Left ventricle myocardium inferior (tissue), 1 donor: ENCODE results near the gene ARL3. TPM values are rescaled to one million over a fixed set of nuclear protein-coding genes. Genes with fewer than 3 reads are reported as not detected.

Experiments used
- DNase-seq: peaks from one replicate; pipeline ENCODE4 v3.0.0-alpha.2; 2020
- H3K27ac ChIP-seq: fragments of 200-600 bp; replicated peaks from 2 replicates; pipeline ENCODE4 v1.8.0; 2021
- H3K27me3 ChIP-seq: fragments of 200-600 bp; 2 replicates; pipeline ENCODE4 v1.8.0; 2021; ENCODE audit warnings: low read depth
- H3K36me3 ChIP-seq: fragments of 200-600 bp; 2 replicates; pipeline ENCODE4 v1.8.0; 2021
- H3K4me1 ChIP-seq: fragments of 200-600 bp; 2 replicates; pipeline ENCODE4 v1.8.0; 2021
- H3K4me3 ChIP-seq: fragments of 200-600 bp; 2 replicates; pipeline ENCODE4 v1.8.0; 2021; ENCODE audit warnings: mild to moderate bottlenecking, moderate library complexity
- H3K9me3 ChIP-seq: fragments of 200-600 bp; replicated peaks from 2 replicates; pipeline ENCODE4 v1.8.0; 2021
- intact Hi-C: fragments of 100-400 bp; cut with micrococcal nuclease; formaldehyde crosslinking; loops from one replicate; pipeline ENCODE4 v1.11.0; 2022
- total RNA-seq: library from RNA; stranded (reverse); fragmentation: NEBNext Ultra II Directional; extraction: Animal tissue kit (Norgen Biotek cat#: 25700); gene quantifications from one replicate; pipeline ENCODE4 v1.2.1, GENCODE V29; 2021
- TF ChIP-seq, protein P1 (sequence below): fragments of 200-600 bp; IDR thresholded peaks from 2 replicates; pipeline ENCODE4 v1.8.0; 2021; ENCODE audit warnings: antibody characterized with exemption, mild to moderate bottlenecking, borderline replicate concordance
- donor health status: DM: no; HTN: yes; CAD: no; lungs with severe emphysema.

The ARL3 gene
- total RNA-seq, 1 donor from 2014 or later: 13.4 TPM

DNA sequence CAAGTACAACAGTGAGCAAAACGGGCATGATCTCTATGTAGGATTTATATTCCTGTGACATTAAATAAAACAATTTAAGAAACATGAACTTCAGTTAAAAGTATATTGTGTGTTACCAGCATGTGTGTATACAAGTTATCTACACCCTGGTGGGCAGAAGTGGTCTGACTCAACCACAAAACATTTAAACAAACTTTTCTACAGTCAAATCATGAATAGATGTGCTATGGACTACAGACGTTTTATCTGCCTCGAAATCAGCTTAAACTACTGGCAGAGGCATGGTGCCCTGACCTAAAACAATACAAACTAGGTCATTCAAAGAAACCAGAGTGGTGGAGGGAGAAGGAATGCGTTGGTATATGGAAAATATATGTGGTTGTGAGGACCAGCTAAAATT, 3.6 kb downstream of the ARL3 start:
- Histone ChIP-seq H3K4me3 (no peak overlapping the region), H3K36me3 (no peaks in the 10 kb centered on the region), H3K4me1 (peaks cover 40% of the 10 kb centered on the region), H3K27ac (no peak overlapping the region), H3K9me3 (no peaks in the 10 kb centered on the region), H3K27me3 (no peaks in the 10 kb centered on the region)
- no peak for DNase-seq
- intact Hi-C loops: no loop called here
- TF ChIP-seq, protein P1, sequence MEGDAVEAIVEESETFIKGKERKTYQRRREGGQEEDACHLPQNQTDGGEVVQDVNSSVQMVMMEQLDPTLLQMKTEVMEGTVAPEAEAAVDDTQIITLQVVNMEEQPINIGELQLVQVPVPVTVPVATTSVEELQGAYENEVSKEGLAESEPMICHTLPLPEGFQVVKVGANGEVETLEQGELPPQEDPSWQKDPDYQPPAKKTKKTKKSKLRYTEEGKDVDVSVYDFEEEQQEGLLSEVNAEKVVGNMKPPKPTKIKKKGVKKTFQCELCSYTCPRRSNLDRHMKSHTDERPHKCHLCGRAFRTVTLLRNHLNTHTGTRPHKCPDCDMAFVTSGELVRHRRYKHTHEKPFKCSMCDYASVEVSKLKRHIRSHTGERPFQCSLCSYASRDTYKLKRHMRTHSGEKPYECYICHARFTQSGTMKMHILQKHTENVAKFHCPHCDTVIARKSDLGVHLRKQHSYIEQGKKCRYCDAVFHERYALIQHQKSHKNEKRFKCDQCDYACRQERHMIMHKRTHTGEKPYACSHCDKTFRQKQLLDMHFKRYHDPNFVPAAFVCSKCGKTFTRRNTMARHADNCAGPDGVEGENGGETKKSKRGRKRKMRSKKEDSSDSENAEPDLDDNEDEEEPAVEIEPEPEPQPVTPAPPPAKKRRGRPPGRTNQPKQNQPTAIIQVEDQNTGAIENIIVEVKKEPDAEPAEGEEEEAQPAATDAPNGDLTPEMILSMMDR: no peak

DNA sequence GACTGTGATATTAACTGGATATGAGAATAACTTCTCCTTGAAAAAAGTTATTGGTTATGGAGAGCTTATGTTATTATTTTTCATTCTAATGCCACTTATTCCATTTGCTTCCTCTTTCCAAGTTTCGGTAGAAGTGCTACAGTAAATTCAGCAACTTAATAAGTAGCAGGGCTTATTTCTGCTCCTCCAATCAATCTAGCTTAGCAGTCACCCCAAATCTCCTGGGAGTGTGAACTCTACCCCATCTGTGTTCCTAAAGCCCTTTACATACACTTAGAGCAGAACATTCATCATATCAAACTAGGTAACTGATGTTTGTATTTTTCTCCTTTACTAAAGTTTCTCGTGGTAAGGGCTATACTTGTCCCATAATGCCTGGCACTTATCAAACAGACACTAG, 8.7 kb downstream of the ARL3 start:
- Histone ChIP-seq H3K4me3 (no peak overlapping the region), H3K27ac (no peak overlapping the region), H3K36me3 (peaks cover 9% of the 10 kb centered on the region), H3K9me3 (no peaks in the 10 kb centered on the region), H3K27me3 (no peaks in the 10 kb centered on the region), H3K4me1 (peaks cover 9% of the 10 kb centered on the region)
- intact Hi-C loops: no loop called here
- TF ChIP-seq, protein P1: no peak
- DNase-seq: no peak

DNA sequence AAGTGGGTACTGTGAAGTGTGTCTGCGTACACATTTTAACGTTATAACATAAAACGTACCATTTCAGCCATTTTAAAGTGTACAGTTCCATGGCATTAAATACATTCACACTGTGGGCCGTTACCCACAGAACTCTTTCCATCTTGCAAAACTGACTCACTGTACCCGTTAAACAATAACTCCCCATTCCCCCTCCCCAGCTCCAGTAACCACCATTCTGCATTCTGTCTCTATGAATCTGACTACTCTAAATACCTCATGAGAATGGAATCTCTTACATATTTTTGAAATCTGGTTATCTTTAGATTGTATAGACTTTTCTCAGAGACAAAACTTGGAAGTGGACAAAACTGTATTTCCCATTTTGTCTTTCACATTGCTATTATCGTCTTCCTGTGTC, 9.3 kb downstream of the ARL3 start:
- no peaks in the 10 kb centered on the region for H3K9me3 ChIP-seq
- H3K36me3 ChIP-seq: peaks cover 9% of the 10 kb centered on the region
- no peak overlapping the region for H3K4me3 ChIP-seq
- H3K27ac ChIP-seq: no peak overlapping the region
- peaks cover 3% of the 10 kb centered on the region for H3K4me1 ChIP-seq
- TF ChIP-seq, protein P1: no peak
- intact Hi-C loops: no loop called here
- no peaks in the 10 kb centered on the region for H3K27me3 ChIP-seq
- DNase-seq: no peak

DNA sequence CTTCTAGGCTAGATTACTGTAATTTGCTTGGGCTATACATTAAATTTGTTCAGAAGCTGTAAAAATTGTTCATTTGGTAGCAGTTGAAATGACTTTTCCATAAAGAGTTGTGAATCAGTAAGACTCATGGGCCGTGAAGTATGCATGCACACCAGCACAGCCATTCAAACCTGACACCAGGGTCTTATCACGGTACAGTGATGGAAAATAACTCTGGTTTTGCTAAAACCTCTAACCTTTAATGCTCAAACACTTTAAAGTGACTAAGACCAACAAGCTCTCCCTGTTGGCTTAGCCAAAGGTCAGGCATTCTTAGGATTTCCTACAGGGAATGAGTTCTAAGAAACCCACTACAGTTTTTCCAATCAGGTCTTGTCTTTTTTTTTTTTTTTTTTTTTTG, 11.5 kb downstream of the ARL3 start:
- TF ChIP-seq, protein P1: no peak
- Histone ChIP-seq H3K4me1 (no peaks in the 10 kb centered on the region), H3K9me3 (no peaks in the 10 kb centered on the region), H3K27ac (no peak overlapping the region), H3K27me3 (no peaks in the 10 kb centered on the region), H3K36me3 (peaks cover 25% of the 10 kb centered on the region), H3K4me3 (no peak overlapping the region)
- DNase-seq: no peak
- intact Hi-C loops: no loop called here

DNA sequence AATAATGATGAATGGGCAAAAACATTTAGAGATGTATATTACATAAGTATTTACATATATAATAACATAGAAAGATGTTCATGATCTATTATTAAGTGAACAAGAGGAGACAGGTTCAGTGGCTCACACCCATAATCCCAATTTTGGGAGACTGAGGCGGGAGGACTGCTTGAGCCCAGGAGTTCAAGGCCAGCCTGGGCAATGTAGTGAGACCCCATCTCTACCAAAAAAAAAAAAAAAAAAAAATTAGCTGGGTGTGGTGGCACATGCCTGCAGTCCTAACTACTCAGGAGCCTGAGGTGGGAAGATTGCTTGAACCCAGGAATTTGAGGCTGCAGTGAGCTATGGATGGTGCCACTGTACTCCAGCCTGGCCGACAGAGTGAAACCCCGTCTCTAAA, 12.4 kb downstream of the ARL3 start:
- DNase-seq: no peak
- no peaks in the 10 kb centered on the region for H3K4me1 ChIP-seq
- no peak overlapping the region for H3K27ac ChIP-seq
- H3K36me3 ChIP-seq: peaks cover 34% of the 10 kb centered on the region
- no peaks in the 10 kb centered on the region for H3K9me3 ChIP-seq
- TF ChIP-seq, protein P1: no peak
- no peak overlapping the region for H3K4me3 ChIP-seq
- no peaks in the 10 kb centered on the region for H3K27me3 ChIP-seq
- intact Hi-C loops: no loop called here

DNA sequence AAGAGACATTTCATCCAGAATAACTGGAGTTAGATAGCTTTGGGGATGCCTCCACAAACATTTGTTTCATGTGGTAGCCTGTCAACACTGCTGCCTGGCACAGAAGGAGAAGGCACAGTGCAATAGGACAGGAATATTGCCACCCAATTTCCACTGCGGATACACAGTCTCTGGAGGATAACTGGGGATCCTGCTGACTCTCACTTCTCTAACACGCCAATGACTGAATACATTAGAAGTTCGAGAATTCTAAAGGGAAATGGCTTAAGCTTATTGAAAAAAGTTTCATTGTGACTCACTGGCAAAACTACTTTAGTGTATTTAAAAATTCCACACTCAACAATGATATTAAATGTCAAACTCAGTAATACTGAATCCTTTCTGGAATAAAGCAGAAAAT, 12.9 kb downstream of the ARL3 start:
- Histone ChIP-seq H3K27me3 (no peaks in the 10 kb centered on the region), H3K4me1 (no peaks in the 10 kb centered on the region), H3K9me3 (no peaks in the 10 kb centered on the region), H3K4me3 (no peak overlapping the region), H3K36me3 (peaks cover 40% of the 10 kb centered on the region), H3K27ac (no peak overlapping the region)
- TF ChIP-seq, protein P1: no peak
- DNase-seq: no peak
- intact Hi-C loops: no loop called here
